HL-60/S4 treated with retinoic acid at 250 ng/mL for 4 days and 3 days (cell line): Measurements from ENCODE around the gene RABEPK.
"Not testable (repeated sequence)": the region's sequence is repeated elsewhere in the genome, so short reads cannot be mapped to it uniquely, and the experiment has no call there.

Source experiments
- in situ Hi-C: fragments of 300-500 bp; cut with MboI; formaldehyde crosslinking; loops from 2 replicates; pipeline ENCODE4 v1.7.0; 2022; ENCODE audit warnings: low sequenced_read_pairs

Gene RABEPK

GRCh38 chr9:125190361-125190801, 10.0 kb upstream of the RABEPK start:
- in situ Hi-C loops, result no loop called here

GRCh38 chr9:125194466-125194865, 5.9 kb upstream of the RABEPK start:
- in situ Hi-C loops, result not testable (repeated sequence)

GRCh38 chr9:125195591-125195990, 4.8 kb upstream of the RABEPK start:
- in situ Hi-C loops, result not testable (repeated sequence)

GRCh38 chr9:125202846-125203618, 2.7 kb downstream of the RABEPK start:
- in situ Hi-C loops, result no loop called here

GRCh38 chr9:125204477-125204876, 4.1 kb downstream of the RABEPK start:
- in situ Hi-C loops, result no loop called here

GRCh38 chr9:125214186-125214585, 13.8 kb downstream of the RABEPK start:
- in situ Hi-C loops, result no loop called here

GRCh38 chr9:125218621-125219020, 18.3 kb downstream of the RABEPK start:
- in situ Hi-C loops, result no loop called here

- in situ Hi-C loops, result not testable (repeated sequence)
Measured at GRCh38 chr9:125224858-125225257, 24.5 kb downstream of the RABEPK start.

GRCh38 chr9:125227761-125228160, 27.4 kb downstream of the RABEPK start:
- in situ Hi-C loops, result no loop called here

- in situ Hi-C loops, result no loop called here
Measured at GRCh38 chr9:125233678-125234077, 33.3 kb downstream of the RABEPK start.

- in situ Hi-C loops, result not testable (repeated sequence)
Measured at GRCh38 chr9:125234099-125234498, 33.8 kb downstream of the RABEPK start.

- in situ Hi-C loops, result no loop called here
Measured at GRCh38 chr9:125235804-125236519, 35.6 kb downstream of the RABEPK start.

GRCh38 chr9:125236520-125237159, 36.3 kb downstream of the RABEPK start:
- in situ Hi-C loops, result not testable (repeated sequence)

- in situ Hi-C loops, result no loop called here
Measured at GRCh38 chr9:125238127-125238914, 38.0 kb downstream of the RABEPK start.

- in situ Hi-C loops, result no loop called here
Measured at GRCh38 chr9:125238915-125239446, 38.6 kb downstream of the RABEPK start.

GRCh38 chr9:125239631-125240597, 39.6 kb downstream of the RABEPK start:
- in situ Hi-C loops, result no loop called here

GRCh38 chr9:125240649-125240999, 40.3 kb downstream of the RABEPK start:
- in situ Hi-C loops, result no loop called here

- in situ Hi-C loops, result no loop called here
Measured at GRCh38 chr9:125241000-125241862, 40.9 kb downstream of the RABEPK start, which contains the start of gene HSPA5. HSPA5 (minus strand) TSS chr9:125241343; CDS start chr9:125241126, 217 bp downstream.
